ENCODE results near the gene CXADR.
"Not testable (repeated sequence)": the region's sequence is repeated elsewhere in the genome, so short reads cannot be mapped to it uniquely, and the experiment has no call there.

Gene CXADR

DNA sequence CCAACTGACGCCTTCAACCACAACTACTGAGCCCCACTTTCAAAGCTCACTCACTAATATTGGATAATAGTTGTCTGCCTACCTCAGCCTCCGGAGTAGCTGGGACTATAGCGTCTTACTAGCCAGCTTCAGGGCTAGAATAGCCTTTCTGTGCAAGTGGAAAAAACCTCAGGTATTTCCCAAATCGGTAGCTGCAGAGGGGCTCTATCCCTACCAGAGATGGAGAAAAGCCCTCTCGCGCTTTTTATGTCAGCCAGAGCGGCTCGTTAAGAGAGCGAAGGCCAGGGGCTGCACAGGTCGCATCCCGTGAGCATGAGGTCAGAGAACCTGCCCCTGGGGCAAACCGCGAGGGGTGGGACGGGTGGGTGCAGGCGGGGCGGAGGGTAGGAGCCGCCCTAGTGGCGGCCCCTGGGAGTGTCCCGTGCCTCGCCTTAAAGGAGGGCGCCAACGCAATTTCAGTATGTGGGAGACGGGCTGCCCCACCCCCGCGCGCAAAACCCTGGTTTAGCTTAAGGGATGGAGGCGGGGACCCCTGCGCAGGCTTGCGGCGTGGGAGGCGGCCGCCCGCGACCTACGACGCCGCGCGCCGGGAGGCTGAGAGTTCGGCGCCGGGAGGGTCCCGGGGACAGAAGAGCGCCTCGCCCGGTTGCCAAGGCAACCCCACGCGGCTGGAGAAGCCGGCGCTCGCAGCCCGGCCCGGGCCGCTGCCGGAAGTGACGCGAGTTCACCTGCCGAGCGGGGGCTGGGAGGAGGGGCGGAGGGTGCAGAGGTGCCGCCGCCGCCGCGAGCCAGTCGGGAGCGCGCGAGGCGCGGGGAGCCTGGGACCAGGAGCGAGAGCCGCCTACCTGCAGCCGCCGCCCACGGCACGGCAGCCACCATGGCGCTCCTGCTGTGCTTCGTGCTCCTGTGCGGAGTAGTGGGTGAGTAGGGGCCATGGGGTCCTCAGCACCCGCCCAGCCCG, at the start of gene CXADR:
TSS of gene CXADR (plus strand) at position 791 of the 961 bp plus-strand sequence. CDS start at position 878, 87 bp downstream.
- peak; percentile 70 for DNase-seq

- DNase-seq = peak; percentile 47
Observed at GRCh38 chr21:17466166-17466565, 46.7 kb upstream of the CXADR start.

GRCh38 chr21:17467392-17467791, 45.5 kb upstream of the CXADR start:
- DNase-seq = no peak

GRCh38 chr21:17467829-17468228, 45.0 kb upstream of the CXADR start:
- no peak for DNase-seq

GRCh38 chr21:17468698-17469097, 44.1 kb upstream of the CXADR start:
- DNase-seq = no peak

DNA sequence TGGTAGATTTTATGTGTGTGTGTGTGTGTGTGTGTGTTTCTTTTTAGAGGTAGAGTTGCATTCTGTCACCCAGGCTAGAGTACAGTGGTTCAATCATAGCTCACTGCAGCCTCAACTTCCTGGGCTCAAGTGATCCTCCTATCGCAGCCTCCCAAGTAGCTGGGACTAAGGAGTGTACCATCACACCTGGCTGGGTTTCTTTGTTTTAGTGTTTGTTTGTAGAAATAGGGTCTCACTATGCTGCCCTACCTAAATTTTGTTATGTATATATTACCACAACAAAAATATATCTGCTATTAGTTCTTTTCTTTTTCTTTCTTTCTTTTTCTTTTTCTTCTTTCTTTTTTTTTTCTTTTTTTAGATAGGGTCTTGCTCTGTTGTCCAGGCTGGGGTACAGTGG, 43.1 kb upstream of the CXADR start:
- DNase-seq = no peak

DNA sequence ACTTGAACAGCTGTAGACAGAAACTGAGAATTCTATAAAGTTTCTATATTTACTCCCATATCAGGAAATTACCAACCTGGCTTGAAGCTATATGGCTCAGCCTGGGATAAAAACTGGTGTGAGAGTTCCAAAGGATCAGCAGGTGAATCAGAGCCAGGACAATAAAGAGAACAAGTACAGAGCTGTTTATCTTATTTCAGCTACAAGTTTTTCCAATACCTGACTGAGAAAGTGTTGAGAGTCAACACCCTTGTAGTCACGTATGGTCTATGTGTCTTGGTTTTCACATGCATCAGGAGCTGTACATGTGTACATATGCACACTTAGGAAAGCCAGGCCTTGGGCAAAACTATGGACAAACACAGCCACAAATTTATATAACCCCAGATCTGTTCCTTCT, 40.7 kb upstream of the CXADR start:
- DNase-seq = no peak

GRCh38 chr21:17472592-17473271, 40.1 kb upstream of the CXADR start:
- no peak for DNase-seq

- DNase-seq = no peak
Observed at GRCh38 chr21:17476006-17476405, 36.8 kb upstream of the CXADR start.

DNA sequence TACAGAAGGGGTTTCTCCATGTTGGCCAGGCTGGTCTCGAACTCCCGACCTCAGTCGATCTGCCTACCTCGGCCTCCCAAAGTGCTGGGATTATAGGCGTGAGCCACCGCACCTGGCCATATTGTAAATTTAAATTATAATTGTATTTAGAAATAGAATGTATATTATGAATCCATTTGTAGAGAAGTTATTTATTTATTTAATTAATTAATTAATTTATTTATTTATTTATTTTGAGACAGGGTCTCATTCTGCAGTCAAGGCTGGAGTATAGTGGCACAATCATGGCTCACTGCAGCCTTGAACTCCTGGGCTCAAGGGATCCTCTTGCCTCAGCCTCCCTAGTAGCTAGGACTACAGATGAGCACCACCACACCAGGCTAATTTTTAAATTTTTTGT, 34.7 kb upstream of the CXADR start:
- not testable (repeated sequence) for DNase-seq

- DNase-seq = no peak
Observed at GRCh38 chr21:17479606-17480005, 33.2 kb upstream of the CXADR start.

DNA sequence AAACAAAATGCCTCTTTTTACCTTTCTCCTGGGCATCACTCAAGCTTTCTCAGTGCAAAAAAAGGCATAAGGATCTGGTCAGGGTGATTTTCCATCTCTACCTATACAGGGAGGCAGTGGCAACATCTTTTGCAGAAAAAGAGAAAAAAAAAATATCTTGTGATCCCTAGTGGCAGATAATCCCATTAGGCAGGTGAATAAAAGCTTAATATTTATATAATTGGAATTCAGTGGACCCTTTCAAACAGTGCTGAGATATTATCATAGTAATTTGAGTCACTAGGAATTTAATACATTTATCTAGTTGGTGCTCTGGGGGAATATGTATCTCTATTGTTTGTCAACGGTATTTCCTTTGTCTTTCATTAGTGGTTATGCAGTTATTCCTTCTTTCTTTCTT, 29.9 kb upstream of the CXADR start:
- DNase-seq = no peak

- DNase-seq = no peak
Observed at GRCh38 chr21:17488620-17489019, 24.2 kb upstream of the CXADR start.

GRCh38 chr21:17489565-17489964, 23.3 kb upstream of the CXADR start:
- peak; percentile 45 for DNase-seq

DNA sequence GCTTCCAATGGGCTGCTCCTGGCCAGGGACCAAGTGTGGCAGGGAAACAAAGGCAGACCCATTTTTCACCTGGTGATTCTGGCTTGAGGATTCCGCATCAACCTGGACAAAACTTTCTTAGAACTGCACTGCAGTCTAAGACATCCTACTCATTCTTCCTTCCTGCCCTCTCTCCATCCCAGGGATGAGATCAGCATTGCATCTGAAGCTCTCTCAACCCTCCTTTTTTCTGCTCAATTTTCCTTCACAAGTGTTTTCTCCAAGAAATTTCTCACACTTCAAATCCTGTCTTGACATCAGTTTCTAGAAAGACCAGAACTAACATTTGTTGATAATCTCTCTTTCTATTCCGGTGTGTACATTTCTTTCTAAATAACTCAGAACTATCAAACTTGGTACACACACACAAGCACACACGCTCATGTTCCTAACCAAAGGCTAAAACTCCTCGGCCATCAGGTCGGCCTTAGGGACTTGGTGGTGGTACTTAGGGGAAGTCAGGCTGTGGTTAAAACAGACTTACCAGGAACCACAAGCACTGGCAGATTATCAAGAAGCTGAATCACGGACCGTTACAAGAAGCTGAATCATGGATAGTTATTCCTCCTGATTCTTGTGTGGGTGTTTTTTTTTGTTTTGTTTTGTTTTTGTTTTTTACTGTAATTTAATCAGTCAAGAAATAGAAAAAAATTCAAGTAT, 21.0 kb upstream of the CXADR start:
- DNase-seq = peak; percentile 95

- DNase-seq = peak; percentile 75
Observed at GRCh38 chr21:17492415-17493168, 20.3 kb upstream of the CXADR start.

- no peak for DNase-seq
Observed at GRCh38 chr21:17494051-17494450, 18.8 kb upstream of the CXADR start.

DNA sequence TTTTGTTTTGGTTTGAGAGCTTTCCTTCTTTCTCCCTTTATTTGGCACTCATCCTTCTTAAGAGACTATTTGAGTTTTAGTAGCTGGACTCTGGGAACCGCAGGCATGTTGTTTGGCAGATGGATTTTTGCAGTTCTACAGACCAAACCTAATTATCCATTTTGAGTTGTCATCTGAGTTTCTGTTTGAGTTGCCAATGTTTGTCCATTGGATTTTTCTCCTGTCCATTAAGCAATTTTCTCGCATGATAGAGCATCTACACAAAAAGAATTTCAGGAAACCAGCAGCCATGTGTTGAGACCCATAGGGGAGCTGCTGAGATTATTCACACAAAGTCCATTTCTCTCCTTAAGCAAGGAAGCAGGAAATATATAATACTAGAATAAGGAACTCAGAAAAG, 17.2 kb upstream of the CXADR start:
- peak; percentile 47 for DNase-seq

GRCh38 chr21:17497316-17497715, 15.5 kb upstream of the CXADR start:
- DNase-seq = no peak

DNA sequence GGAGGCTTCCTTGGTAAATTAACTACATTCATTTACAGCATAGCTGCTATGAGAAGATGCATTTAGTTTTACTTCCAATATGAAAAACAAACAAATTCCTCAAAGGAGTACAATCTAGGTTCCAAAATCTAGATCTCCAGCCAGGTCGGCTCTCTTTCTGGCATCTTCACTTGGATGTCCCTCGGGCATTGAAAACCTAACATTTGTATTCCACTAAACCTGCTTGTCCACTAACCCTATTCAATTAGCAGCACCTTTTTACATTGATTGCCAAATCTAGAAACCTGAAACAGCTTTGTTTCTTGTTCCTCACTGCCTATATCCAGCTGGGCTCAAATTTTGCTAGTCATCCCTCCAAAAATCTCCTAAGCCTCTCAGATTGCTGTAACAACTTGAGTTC, 14.3 kb upstream of the CXADR start:
- no peak for DNase-seq

DNA sequence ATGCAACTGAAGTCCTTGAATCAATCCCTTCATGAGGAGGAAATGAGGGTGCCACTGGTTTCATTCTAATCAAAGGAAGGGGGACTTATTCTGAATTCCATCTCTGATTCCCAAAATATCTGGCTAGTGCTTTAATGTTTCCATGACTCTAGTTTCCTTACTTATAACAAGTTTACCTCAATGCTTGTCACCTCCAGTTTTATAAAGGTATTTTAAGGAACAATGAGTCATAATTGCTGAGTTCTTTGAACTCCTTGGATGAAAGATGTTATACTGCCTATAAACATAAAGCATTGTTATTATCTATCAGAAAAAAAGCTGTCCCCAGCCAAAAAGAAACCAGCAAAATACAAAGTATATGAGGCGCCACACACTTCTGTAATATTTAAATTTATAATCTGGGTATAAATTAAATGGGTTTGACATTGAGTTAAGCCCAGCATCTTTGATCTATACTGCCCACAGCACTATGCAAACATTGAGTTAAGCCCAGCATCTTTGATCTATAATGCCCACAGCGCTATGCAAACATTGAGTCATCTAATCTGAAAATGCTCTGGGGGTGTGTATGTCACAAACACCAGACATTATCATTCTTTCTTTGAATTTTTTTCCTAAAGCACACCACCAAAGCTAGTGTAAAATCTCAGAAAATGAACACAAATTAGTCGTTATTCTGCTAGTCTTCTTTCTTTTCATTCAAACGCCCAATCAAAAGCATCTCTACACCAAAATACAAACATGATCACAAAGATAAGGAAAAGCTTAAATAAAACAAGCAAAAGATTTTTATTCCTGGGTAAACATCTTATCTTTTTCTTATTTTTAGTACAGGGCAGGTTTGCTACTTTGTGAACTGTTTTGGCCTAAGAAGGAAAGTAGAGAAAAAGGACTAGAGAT, 11.5 kb upstream of the CXADR start:
- DNase-seq = no peak

DNA sequence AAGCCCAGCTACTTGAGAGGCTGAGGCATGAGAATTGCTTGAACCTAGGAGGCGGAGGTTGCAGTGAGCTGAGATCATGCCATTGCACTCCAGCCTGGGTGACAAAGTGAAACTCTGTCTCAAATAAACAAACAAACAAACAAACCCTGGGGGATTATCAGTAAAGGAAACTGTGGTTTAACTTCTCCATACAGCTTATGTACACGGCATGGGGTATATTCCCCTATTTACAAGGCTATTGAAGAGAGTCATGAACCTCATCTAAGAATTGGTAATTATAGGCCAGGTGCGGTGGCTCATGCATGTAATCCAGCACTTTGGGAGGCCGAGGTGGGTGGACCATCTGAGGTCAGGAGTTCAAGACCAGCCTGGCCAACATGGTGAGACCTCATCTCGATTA, 9.9 kb upstream of the CXADR start:
- not testable (repeated sequence) for DNase-seq

All from kidney glomerular epithelial cell (primary cell).